GM10248 (cell line): ENCODE results near the gene MED13.

ENCODE experiments used
- CTCF ChIA-PET: fragments of 300-600 bp; sonication (Branson Sonifier 250); formaldehyde crosslinking; extraction: SDS; loops from one replicate; lab custom pipeline; 2021; ENCODE audit warnings: antibody characterized with exemption; lab: Yijun Ruan, JAX
- POLR2A ChIA-PET: fragments of 350-650 bp; sonication (Branson Sonifier 250); formaldehyde crosslinking; extraction: SDS; loops from one replicate; lab custom pipeline; 2020; ENCODE audit warnings: antibody characterized with exemption; lab: Yijun Ruan, JAX
- DNase-seq: peaks from one replicate; pipeline ENCODE4 v3.0.0; 2012; ENCODE audit errors: extremely low spot score
- TF ChIP-seq, protein P1 (sequence below): IDR thresholded peaks from 2 replicates; pipeline ENCODE4 v1.5.1; 2012; ENCODE audit warnings: mild to moderate bottlenecking, low read depth; ENCODE audit errors: extremely low read depth, missing control alignments, control extremely low read depth

The MED13 gene

DNA sequence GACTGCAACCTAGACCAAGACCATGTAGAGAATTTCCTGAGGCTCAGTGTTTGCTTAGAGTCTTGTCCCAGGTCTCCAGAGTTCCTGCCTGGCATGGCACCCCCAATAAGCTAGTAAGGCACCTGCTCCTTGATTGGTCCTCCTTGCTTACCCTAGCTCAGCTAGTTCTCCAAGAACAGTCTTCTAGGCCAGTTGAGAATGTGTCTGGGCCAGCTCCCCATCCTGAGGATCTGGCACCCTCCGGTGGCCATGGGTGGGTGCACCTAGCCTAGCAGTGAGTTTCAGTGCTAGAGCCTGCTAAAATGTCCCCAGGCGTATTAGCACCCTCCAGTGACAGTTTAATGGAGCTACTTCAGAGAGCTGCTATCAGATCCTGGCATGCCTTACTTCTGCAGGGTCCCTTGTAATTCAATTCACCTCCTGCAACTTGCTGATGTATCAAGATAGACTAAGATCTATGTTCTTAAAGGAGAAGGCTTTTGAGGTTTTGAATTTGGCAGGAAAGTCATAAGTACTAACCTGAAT lies 44.4 kb upstream of the MED13 start:
- POLR2A ChIA-PET, result interaction anchor here (0.6 kb wide), 1 partner anchor 528 kb away, joined by 3 read pairs; no protein-coding TSS in a partner anchor
- TF ChIP-seq, protein P1, sequence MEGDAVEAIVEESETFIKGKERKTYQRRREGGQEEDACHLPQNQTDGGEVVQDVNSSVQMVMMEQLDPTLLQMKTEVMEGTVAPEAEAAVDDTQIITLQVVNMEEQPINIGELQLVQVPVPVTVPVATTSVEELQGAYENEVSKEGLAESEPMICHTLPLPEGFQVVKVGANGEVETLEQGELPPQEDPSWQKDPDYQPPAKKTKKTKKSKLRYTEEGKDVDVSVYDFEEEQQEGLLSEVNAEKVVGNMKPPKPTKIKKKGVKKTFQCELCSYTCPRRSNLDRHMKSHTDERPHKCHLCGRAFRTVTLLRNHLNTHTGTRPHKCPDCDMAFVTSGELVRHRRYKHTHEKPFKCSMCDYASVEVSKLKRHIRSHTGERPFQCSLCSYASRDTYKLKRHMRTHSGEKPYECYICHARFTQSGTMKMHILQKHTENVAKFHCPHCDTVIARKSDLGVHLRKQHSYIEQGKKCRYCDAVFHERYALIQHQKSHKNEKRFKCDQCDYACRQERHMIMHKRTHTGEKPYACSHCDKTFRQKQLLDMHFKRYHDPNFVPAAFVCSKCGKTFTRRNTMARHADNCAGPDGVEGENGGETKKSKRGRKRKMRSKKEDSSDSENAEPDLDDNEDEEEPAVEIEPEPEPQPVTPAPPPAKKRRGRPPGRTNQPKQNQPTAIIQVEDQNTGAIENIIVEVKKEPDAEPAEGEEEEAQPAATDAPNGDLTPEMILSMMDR, result peak; percentile 98
- DNase-seq, result peak; percentile 84
- CTCF ChIA-PET, result interaction anchor here (0.6 to 5.9 kb wide), 70 partner anchors 9 to 1433 kb away, joined by 3 to 174 read pairs (median 5); partner anchors contain the start of genes BRIP1 and MED13

DNA sequence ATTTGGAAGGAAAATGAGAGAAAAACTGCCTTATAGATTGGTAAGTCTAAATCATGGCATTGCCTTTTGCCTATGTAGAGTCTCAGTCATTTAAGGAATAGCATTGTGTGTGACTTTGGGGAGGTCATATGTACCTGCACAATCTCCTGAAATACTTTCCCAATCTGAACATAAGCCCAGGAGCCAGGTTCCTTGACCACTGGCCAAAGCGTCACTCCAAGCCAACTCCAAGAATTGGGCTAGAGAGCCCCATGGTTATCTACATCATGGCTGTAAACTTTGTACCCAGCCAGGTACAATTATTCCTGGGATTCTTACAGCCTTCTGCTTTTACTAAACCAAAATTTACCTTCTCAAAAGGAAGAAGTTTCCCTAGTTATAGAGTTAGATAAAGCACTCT lies 40.8 kb upstream of the MED13 start:
- CTCF ChIA-PET, result interaction anchor here (1.0 to 1.3 kb wide), 2 partner anchors 8 to 12 kb away, joined by 3 read pairs; no protein-coding TSS in a partner anchor
- TF ChIP-seq, protein P1, result no peak
- POLR2A ChIA-PET, result no interaction called here

DNA sequence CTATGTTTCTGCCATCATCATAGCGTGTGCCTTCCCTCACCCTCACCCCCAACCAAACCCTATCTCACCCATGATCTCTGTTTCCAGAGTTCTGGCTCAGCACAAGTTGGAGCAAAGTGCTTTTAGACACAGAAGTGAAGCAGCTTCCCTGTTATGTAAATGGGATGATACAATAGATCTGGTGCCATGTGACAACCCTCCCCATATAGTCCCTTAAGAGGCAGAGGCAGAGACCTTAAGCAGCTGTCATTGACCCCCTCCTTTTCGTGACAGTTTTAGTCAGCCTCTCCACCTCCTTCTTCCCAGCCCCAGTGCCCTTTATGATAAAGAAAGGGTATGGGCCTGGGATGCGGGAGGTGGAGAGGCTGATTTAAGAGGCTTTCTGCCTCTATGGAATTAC lies 40.3 kb upstream of the MED13 start:
- TF ChIP-seq, protein P1, result no peak
- no peak for DNase-seq
- CTCF ChIA-PET, result no interaction called here
- POLR2A ChIA-PET, result no interaction called here

More for the DNA sequence above, 40.8 kb upstream of the MED13 start:
- DNase-seq, result no peak

DNA sequence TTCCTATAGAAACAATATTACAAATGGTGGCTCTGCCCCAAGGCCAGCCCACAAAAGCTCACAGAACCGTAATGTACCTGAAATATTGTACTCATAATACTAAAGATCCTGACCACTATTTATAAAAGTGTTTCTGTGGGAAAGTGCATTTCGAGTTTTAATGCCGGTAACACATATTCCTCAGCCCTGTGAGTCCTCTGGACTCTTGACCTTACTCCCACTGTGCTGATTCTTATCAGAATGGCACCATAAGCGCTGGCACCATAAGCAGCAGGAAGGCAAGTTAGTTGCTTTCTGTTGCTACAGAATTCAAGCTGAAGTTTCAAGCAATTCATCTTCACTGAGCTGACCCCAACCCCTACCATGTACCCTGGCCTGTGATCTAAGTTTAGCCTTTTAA lies 36.4 kb upstream of the MED13 start:
- ChIA-PET CTCF (interaction anchor here (1.0 to 17.6 kb wide), 6 partner anchors 9 to 689 kb away, joined by 3 to 174 read pairs (median 4); no protein-coding TSS in a partner anchor), POLR2A (no interaction called here)
- DNase-seq, result no peak
- TF ChIP-seq, protein P1, result no peak

DNA sequence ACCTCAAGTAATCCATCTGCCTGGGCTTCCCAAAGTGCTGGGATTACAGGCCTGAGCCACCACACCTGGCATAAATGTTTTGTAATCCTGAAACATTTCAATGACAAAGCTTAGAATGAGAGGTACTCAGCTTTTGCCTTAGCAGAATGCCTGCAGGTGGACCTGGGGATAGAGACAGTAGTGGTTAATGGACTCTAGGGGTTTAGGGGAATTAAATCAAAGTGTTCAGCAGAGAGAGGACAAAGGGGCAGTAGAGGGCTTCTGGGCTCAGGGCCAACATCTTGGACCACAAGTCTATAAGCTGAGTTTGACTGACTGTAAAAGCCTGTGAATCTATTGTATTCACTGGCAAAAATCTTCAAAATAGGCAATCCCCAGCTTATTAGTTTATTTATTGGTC lies 36.0 kb upstream of the MED13 start:
- ChIA-PET CTCF (interaction anchor here (1.0 to 17.6 kb wide), 7 partner anchors 9 to 689 kb away, joined by 3 to 174 read pairs (median 4); no protein-coding TSS in a partner anchor), POLR2A (no interaction called here)
- TF ChIP-seq, protein P1, result no peak
- no peak for DNase-seq

DNA sequence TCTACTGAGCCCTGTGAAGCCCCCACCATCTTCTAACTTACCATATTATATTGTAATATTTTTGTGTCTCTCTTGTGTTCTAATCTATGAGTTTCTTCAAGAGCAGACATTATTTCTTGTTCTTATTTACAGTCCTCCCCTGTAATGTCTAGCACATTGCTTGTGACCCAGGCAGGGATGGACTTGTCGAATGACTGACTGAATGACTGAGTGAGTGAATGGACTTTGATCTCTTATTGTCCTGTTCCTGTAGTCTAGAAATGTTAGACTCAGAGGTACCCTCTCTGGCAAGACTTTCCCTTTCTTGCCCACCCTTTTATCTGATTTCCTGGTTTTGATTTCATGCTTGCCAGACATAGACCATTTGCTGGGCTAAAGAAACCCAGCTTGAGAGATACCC lies 35.0 kb upstream of the MED13 start:
- TF ChIP-seq, protein P1, result no peak
- no peak for DNase-seq
- CTCF ChIA-PET, result interaction anchor here (1.5 to 17.6 kb wide), 4 partner anchors 12 to 465 kb away, joined by 4 to 174 read pairs (median 6); no protein-coding TSS in a partner anchor
- POLR2A ChIA-PET, result no interaction called here
